NCI-H1048 (cell line): ENCODE data around the gene DEPP1.

Experiments
- DNase-seq: peaks from one replicate; lab custom pipeline; 2025; lab: John Stamatoyannopoulos, UW

Gene DEPP1

GRCh38 chr10:44954042-44954441 is 24.6 kb downstream of the DEPP1 start:
- no peak for DNase-seq

DNA sequence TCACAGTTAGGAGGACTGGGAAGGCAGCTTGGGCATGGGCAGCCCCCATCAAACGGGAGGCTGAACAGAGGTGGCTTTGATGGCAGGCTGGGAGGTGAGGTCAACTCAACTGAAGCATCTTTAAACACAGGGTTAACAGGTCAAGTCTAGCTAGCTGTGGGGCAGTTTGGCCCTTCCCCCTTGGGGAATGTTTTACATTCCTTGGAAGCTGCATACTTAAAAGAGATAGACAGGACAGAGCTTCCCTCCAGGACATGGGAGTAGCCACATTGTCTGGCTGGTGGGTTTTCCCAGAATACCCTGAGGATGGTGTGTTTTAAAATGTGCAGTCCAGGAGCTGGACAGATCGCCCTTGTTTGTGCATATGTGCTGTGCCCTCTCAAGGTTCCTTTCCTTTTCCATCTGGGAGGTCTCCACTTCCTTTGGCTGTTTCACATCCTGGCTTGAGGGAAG is 25.8 kb downstream of the DEPP1 start:
- DNase-seq, result no peak

DNA sequence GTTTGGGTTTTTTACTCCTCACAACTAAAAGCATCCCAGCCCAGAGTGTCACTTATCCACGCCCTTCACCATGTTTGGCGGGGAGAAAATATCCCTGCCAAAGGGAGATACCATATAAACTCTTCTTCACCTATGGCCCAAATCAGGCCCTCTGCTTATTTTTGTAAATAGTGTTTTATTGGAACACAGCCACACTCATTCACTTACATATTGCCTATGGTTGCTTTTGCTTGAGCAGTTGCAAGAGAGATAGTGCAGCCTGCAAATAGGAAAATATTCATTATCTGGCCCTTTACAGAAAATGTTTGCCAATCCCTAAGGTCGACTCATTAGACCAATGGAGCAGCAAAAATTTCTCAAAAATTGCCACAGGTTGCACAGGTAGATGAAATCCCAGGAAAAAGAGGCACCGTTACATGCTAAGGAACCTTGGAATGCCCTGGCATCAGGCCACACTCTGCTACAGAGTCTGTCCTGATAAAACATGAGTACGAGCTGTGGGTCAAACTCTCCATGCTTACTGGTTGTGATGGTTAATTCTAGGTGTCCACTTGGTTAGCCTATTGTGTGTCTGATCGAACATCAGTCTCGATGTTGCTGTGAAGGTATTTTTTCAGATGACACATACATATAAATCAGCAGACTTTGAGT is 26.9 kb downstream of the DEPP1 start:
- DNase-seq, result no peak

- DNase-seq, result no peak
Measured at GRCh38 chr10:44950326-44951225, 28.0 kb downstream of the DEPP1 start.

DNA sequence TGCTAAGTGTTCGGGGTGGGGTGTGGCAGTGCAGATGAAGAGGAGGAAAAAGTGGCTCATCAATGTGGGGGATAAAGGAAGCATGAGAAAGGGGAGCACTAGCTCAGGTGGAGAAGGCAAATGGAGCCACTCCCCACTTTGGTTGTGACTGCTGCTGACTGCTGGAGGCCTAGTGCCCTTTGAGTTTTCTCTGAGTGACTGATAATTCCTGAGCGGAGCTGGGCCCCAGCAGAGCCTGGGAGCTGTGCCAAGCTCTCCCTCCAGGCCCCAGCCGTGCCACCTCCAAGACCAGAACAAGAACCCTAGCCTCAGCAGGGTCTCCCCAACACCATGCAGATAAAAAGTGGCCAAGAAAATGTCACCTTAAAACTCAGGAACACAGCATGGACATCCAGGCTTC is 28.7 kb downstream of the DEPP1 start:
- no peak for DNase-seq

DNA sequence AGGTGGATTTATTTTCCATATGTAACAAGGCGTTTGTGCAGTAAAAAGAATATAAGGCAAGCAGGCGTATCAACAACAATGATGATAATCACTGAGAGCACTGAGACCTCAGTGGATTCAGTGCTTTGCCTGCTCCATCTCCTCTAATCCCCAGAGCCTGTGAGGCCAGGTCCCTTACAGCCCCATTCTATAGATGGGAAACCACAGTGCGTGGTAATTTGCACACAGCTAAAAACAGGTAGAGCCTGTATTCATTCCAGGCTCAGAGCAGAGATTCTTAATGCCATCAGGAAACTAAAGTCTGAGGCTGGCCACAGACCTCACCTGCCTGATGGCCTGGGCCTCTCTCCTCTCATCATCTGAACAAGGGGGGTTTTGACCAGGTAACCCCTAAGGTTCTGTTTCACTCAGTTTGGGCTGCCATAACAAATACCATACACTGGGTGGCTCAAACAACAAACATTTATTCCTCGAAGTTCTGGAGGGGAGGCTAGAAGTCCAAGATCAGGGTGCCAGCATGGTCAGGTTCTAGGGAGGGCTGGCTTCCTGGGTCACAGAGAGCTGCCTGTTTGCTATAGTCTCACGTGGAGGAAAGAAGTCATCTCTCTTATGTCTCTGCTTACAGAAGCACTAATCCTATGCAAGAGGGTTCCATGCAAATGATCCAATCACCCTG is 29.3 kb downstream of the DEPP1 start:
- DNase-seq, result no peak

DNA sequence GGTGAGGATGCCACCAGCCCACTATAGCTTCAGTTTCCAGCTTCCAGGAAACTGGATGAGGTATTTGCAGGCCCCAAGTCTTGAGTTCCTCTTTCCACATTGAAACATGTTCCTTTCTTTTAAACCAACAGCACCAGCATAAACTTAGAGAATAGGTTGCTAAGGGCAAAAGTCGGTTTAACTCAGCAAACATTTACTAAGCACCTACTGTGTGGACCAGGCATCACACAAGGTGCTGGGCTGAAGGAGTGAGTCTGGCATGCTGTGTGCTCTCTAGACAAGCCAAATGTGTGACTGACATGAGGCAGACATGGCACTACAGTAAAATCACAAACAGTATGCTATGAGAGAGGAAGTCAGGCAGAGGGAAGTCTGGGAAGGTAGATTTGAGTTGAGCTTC is 30.0 kb downstream of the DEPP1 start:
- DNase-seq, result no peak

DNA sequence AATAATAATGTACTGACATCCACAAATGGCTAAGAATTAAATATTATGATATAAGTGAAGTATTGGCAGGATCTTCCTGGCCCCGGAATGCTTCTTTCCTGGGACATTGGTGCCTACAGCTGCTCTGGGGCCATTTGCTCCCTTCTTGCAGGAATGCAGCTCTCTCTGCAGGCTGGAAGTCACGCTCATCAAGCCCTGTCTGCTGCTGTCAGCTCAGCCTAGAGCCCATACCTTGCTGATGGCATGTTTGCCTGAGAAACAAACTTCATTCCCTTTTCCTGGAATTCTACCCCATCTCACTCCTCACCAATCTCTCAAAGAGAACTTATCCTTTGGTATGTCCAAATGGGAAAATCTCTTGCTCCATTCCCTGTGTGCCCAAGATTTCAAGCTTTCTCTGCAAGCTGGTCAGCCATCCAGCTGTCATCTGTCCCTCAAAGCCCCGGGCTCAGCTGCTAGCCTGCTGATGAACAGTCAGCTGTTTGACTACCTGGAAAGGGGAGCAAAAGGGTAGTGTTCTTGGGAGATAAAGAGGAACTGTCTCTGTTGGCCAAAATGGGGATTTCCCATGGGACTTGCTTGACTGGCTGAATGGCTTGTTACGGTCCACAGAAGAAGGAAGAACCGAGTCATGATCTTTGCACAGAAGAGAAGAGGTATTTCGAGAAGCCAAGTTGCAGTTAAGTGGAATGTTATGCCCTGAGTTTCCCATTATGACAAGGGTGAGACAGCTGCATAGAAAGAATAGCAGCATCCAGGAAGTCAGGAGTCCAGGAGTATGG is 31.0 kb downstream of the DEPP1 start:
- no peak for DNase-seq

DNA sequence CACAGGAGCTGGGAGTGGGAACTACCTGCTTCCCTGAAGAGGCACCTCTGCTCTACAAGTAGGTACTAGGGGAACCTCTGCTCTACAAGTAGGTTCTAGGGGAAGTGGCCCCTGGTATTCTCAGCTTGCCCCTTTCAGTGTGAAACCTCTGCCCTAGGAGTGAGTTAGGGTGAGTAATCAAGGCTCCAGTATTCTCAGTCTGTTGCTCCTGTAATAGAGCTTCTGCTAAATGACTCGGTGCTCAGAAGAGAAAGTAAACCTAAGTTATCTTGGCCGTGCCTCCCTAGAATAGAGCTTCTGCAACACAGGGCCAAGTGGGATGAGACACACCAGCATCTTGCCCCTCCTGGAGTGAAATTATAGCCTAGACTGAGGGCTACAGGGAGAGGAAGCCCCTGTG is 32.4 kb downstream of the DEPP1 start:
- DNase-seq, result no peak

DNA sequence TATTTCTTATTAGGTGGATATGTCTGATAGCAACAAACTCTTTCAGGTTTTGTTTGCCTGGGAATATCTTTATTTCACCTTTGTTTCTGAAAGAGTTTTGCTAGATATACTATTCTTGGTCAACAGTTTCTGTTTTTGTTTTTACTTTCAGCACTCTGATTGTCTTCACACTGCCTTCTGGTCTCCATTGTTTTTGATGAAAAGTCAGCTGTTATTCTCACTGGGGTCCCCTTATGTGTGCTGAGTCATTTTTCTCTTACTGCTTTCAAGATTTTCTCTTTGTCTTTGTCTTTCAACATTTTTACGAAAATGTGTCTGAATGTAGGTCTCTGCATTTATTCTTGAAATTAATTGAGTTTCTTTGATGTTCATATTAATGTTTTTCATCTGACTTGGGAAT is 34.3 kb downstream of the DEPP1 start:
- DNase-seq, result no peak

DNA sequence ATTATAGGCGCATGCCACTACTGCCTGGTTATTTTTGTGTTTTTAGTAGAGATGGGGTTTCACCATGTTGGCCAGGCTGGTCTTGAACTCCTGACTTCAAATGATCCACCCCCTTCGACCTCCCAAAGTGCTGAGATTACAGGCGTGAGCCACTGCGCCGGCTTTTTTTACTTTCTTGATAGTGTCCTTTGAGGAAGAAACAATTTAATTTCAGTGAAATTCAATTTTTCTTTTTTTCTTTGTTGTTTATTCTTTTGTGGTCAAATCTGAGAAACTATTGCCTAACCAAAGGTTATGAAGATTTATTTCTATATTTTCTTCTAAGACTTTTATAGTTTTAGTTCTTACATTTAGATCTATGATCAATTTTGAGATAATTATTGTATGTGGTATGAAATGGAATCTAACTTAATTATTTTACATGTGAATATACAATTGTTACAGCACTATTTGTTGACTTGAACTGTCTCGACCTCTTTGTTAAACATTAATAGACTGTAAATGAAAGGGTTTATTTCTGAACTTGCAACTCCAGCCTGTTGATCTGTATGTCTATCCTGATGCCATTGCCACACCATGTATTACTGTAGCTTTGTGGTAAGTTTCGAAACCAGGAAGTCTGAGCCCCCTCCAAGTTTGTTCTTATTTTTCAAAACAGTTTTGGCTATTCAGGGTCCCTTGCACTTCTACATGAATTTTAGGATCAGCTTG is 38.8 kb downstream of the DEPP1 start:
- no peak for DNase-seq

DNA sequence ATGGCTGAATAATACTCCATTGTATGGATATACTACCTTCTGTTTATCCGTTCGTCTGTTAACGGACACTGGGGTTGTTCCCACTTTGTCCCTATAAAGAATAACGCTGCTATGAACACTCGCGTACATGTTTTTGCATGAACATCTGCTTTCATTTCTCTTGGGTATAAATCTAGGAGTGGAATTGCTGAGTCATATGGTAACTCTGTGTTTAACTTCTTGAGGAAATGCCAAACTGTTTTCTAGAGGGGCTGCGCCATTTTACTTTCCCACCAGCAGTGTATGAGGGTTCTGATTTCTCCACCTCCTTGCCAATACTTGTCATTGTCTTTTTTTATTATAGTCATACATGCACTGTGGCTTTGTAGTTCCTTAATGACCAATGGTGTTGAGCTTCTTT is 39.7 kb downstream of the DEPP1 start:
- no peak for DNase-seq

DNA sequence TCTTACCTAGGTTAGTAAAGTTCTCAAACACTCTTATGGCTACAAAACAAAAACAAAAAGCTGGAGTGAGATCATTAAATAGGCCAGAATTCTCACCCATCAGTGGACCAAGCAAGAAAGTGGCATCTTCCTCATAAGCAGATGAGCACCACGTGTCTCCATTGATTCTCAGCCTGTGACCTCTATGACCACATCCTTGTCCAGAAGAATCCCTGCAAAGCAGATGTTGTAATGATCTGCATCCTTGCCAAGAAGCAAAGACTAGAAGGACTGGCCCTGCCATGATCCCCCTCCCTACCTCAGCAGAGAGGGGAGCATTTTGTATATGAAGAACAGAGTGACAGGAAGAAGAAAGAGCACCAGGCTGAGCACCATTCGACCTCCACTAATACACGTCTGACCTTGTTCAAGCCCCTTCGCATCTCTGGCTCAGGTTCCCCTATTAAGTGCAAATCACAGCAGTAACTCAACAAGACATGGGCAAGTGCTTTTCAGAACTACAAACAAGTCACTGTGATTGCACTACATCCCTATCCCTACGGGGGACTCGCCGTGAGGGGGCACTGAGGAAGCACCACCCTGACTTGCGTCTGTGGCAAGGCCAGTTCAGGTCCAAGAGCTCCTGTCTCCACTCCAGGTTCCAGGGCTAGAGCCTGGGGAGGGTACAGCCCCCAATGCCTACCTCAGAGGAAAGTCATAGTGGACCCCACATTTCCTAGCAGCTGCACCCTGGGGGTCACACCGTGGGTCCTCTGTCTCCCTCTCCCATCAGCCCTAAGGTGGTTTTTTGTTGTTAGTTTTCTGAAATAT is 41.2 kb downstream of the DEPP1 start:
- DNase-seq, result no peak

DNA sequence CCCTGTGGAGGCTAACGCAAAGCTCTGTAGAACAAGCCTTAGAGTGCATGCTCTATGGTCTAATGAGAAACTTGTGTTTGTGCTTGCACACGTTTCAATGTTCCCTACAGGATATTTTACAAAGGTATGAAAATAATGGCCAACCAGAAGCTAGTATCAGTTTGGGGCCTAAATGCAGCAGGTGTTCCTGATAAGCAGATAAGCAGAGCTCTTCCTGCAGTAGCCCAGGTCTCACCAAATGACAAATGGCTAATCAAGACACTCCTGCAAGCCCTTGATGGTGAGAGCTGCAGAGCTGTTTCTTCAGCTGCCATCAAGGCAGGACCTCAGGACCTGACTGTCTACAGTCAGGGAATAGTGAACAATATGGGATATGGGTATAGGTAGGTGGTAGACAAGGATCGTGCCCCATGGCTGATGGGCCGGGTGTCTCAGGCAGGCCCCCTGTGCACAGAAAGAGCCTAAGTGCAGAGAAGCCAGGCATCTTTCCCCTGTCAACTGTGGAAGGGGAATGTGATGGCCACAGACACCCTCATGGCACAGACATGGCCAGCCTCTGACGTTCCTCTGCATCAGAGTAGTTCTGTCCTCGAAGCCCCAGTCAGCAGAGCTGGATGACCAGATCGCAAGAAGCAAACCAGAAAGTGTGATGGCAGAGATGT is 42.2 kb downstream of the DEPP1 start:
- DNase-seq, result no peak

DNA sequence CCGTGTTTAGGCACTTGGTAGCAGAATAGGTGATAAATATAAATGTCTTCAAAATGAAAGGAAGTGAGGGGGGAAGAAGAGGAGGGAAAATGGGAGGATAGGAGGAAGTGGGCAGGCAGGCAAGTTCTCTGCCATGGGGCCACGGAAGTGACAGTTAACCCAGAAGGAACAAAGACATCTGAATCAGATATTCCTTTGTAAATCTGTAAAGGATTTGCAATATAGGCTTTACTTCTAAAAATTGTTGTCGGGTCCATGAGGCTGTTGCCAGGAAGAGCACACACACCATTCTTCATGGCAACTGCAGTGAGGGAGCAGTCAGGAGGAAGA is 42.7 kb downstream of the DEPP1 start:
- DNase-seq, result no peak

GRCh38 chr10:44935201-44935965 is 43.2 kb downstream of the DEPP1 start:
- DNase-seq, result no peak

DNA sequence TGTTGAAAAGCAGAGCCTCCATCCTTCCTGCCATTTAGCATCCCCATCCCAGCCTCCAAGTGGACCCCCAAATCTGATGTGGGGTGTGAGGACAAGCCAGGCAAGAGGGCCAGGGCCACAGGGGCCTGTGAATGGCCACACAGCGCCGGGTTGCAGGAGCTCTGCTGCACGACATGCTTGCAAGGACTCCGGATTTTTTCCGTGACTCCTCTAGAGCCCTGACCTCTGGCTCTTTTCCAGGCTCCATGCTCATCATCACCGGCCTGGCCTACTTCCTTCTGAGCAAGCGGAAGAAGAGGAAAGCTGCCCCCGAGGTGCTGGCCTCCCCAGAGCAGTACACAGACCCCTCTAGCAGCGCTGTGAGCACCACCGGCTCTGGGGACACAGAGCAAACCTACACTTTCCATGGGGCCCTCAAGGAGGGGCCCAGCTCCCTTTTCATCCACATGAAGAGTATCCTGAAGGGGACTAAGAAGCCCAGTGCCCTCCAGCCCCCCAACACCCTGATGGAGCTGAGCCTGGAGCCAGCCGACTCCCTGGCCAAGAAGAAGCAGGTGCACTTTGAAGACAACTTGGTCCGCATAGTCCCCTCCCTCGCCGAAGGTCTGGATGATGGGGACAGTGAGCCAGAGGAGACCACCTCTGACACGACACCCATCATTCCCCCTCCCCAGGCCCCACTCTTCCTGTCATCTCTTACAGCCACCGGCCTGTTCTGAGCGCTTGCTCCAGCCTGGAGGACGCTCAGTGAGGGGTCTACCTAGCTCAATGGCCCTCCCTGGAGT is 44.0 kb downstream of the DEPP1 start:
- DNase-seq, result no peak

GRCh38 chr10:44933451-44934321 is 44.9 kb downstream of the DEPP1 start:
- no peak for DNase-seq
